Fibroblast of upper back skin (primary cell): ENCODE measurements around the gene CDH7.

ENCODE experiments used
- DNase-seq: peaks from one replicate; pipeline ENCODE4 v3.0.0-alpha.2; 2013

The CDH7 gene

GRCh38 chr18:65750389-65751154 lies at the start of gene CDH7:
Gene CDH7, plus strand, starts transcription at chr18:65751012. Its CDS starts 11,831 bp downstream, at chr18:65762843.
- DNase-seq = no peak

- DNase-seq = no peak
These were observed 46.8 kb upstream of the CDH7 start for GRCh38 chr18:65704046-65704445.

GRCh38 chr18:65706646-65707045 lies 44.2 kb upstream of the CDH7 start:
- DNase-seq = no peak

GRCh38 chr18:65711493-65711892 lies 39.3 kb upstream of the CDH7 start:
- DNase-seq = no peak

GRCh38 chr18:65721619-65722018 lies 29.2 kb upstream of the CDH7 start:
- DNase-seq = peak; percentile 4

- no peak for DNase-seq
These were observed 25.4 kb upstream of the CDH7 start for GRCh38 chr18:65725251-65726050.

GRCh38 chr18:65735155-65735554 lies 15.7 kb upstream of the CDH7 start:
- no peak for DNase-seq

- DNase-seq = no peak
These were observed 13.3 kb upstream of the CDH7 start for GRCh38 chr18:65737471-65737955.

- DNase-seq = no peak
These were observed 3.9 kb upstream of the CDH7 start for GRCh38 chr18:65746936-65747335.

- DNase-seq = no peak
These were observed 2.5 kb upstream of the CDH7 start for GRCh38 chr18:65748321-65748720.

GRCh38 chr18:65749841-65750240 lies 971 bp upstream of the CDH7 start:
- no peak for DNase-seq

- DNase-seq = no peak
These were observed 608 bp downstream of the CDH7 start for GRCh38 chr18:65751155-65752085.

GRCh38 chr18:65752625-65753325 lies 2.0 kb downstream of the CDH7 start:
- no peak for DNase-seq

- DNase-seq = peak; percentile 11
These were observed 2.7 kb downstream of the CDH7 start for GRCh38 chr18:65753520-65753919.

GRCh38 chr18:65754121-65754520 lies 3.3 kb downstream of the CDH7 start:
- DNase-seq = peak; percentile 67

GRCh38 chr18:65755616-65756015 lies 4.8 kb downstream of the CDH7 start:
- no peak for DNase-seq

- DNase-seq = no peak
These were observed 9.6 kb downstream of the CDH7 start for GRCh38 chr18:65760457-65760856.

- no peak for DNase-seq
These were observed 11.0 kb downstream of the CDH7 start for GRCh38 chr18:65761636-65762295.

- no peak for DNase-seq
These were observed 11.7 kb downstream of the CDH7 start for GRCh38 chr18:65762556-65762955.

GRCh38 chr18:65767406-65767805 lies 16.6 kb downstream of the CDH7 start:
- DNase-seq = no peak

GRCh38 chr18:65768120-65768778 lies 17.4 kb downstream of the CDH7 start:
- no peak for DNase-seq
